GF-D8 (cell line): ENCODE data around the gene MRFAP1L1.

Experiments used
- DNase-seq: peaks from one replicate; lab custom pipeline; 2025; lab: John Stamatoyannopoulos, UW

MRFAP1L1 gene

GRCh38 chr4:6716018-6716911, 6.6 kb upstream of the MRFAP1L1 start, which contains the start of gene BLOC1S4:
TSS of gene BLOC1S4 (plus strand) at chr4:6716174. CDS start at chr4:6716210, 36 bp downstream.
- peak; percentile 77 for DNase-seq

DNA sequence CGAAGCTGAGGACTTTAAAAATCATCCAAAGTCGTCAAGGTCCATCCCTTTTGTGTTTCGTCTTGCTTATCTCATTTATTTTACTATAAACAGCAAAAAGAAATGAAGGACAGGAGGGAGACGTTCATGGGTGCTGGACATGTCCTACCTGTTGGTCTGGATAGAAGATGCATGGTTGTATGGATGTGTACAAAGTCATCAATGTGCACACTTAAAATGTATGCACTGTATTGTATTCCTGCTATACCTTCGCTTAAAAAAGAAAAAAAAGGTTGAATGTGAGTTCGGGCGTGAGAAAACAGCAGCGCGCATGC, 6.0 kb upstream of the MRFAP1L1 start:
- no peak for DNase-seq

GRCh38 chr4:6714954-6715353, 5.3 kb upstream of the MRFAP1L1 start:
- peak; percentile 39 for DNase-seq

GRCh38 chr4:6710996-6711395, 1.3 kb upstream of the MRFAP1L1 start:
- peak; percentile 15 for DNase-seq

- no peak for DNase-seq
Measured at GRCh38 chr4:6710282-6710681, 617 bp upstream of the MRFAP1L1 start.

GRCh38 chr4:6706173-6706572, 3.5 kb downstream of the MRFAP1L1 start:
- no peak for DNase-seq

DNA sequence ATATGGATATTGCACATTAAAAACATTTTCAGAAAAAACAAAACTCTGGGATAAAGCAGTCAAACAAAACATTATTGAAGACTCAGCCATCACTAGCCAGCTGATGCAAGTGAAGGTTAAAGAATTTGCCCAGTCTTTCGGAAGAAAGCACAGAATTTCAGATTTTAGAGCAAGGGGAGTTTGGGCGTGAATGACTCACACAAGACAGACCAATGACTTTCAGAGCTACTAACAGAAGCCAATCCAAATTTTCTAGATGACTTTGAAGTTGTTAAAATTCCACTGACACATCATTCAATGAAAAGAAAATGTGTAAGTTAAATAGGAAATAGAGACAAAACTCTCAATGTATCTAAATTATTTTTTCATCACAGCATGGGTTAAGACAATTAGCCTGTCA, 4.0 kb downstream of the MRFAP1L1 start:
- no peak for DNase-seq

DNA sequence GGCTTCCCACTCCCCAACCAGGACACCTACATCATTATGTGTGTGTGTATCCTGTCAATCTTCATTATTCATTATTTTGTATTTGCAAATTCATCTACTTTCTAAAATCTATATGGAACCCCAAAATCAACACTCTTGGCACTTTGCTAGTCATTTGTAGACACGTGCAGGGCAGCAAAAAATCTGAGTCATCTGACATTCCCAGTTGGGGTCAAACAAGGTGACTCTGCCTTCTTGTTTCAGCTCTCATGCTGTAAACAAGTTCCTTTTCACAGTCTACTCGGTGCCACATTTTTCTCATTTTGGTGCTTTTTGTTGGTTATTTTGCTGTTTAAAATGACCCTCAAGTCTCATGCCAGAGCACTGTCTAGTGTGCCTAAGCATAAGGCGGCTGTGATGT, 5.9 kb downstream of the MRFAP1L1 start:
- no peak for DNase-seq

GRCh38 chr4:6702761-6703160, 6.9 kb downstream of the MRFAP1L1 start:
- DNase-seq: no peak

GRCh38 chr4:6701371-6701770, 8.3 kb downstream of the MRFAP1L1 start:
- DNase-seq: no peak

DNA sequence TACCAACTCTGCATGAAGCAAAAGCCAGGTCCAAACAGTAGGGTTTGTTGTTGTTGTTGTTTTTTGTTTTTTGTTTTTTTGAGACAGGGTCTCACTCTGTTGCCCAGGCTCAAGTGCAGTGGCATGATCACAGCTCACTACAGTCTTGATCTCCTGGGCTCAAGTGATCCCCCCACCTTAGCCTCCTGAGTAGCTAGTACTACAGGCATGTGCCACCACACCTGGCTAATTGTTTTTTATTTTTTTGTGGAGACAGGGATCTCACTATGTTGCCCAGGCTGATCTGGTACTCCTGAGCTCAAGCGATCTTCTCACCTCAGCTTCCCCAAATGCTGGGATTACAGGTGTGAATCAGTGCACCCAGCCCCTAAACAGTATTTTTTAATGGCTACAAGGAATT, 9.8 kb downstream of the MRFAP1L1 start:
- DNase-seq: no peak

- no peak for DNase-seq
Measured at GRCh38 chr4:6699388-6699787, 10.3 kb downstream of the MRFAP1L1 start.

DNA sequence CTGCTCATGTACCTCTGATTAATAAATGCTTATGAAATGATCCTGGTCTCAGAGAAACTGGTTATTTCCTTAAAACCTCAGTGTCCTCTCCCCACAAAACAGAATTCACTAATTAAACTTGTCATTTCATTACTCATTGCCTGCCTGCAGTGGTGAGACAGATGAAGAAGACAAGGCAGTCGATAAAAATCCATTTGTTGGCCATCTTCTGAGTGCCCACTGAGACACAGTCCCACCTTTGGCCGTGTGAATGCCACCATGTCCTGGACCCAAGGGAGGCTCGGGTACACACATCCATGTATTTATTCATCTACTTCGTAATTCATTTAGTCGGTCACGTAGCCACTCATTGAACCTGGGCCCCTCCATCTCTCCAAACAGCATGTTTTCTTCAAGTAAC, 12.5 kb downstream of the MRFAP1L1 start:
- DNase-seq: no peak

DNA sequence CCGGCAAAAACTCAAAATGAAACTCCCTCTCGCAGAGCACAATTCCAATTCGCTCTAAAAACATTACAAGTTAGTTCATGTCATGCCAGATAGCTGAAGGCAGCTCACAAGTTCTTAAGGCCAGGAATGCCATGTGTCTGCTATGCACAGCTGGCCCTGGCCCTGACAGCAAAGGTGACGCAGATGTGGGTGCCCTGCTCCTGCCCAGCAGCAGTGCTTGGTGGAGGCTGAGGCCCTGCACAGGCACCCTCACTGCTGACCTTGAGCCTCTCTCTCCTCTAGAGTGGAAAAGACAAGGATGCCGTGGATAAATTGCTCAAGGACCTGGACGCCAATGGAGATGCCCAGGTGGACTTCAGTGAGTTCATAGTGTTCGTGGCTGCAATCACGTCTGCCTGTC, 13.1 kb downstream of the MRFAP1L1 start:
- peak; percentile 54 for DNase-seq

DNA sequence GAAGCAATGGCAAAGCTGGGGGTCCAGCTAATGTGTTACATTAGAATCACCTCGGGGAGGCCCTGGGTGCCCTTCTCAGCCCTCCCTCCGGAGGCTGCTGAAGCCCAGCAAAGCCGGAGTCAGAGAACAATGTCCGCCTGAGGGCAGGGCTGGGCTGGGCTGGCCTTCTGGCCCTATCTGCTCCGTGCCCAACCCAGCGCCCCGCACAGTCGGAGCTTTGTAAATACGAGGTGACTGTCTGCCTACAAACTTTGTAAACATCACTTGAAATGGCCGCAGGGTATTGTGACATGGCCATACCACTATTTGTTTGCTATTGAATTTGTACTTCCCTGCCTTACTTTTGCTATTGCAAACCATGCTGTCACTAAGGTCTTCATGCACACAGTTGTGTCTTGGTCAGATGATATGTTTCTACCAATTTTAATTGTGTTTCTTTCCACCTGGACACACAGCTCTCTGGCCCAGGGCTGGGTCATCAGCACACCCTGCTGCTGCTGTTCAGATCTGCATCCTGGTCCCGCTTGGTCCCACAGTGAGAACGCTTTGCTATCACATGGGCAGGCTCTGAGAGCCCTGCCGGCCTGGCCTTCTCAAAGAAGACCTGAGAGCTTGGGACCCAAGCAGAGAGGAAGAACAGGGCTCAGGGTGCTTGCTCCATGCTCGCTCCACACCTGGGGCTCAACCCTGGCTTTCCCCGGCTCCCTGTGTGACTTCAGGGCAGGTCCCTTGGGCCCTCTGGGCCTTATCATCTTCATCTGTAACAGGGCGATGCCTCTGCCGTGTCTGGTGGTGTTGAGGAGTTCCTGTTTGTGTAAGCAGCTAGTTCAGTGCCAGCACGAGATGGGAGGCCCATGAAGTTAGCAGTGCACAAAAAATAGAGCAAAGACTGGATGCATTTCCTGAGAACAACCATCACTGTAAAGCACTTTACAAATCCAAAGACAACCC, 13.7 kb downstream of the MRFAP1L1 start:
- peak; percentile 84 for DNase-seq

DNA sequence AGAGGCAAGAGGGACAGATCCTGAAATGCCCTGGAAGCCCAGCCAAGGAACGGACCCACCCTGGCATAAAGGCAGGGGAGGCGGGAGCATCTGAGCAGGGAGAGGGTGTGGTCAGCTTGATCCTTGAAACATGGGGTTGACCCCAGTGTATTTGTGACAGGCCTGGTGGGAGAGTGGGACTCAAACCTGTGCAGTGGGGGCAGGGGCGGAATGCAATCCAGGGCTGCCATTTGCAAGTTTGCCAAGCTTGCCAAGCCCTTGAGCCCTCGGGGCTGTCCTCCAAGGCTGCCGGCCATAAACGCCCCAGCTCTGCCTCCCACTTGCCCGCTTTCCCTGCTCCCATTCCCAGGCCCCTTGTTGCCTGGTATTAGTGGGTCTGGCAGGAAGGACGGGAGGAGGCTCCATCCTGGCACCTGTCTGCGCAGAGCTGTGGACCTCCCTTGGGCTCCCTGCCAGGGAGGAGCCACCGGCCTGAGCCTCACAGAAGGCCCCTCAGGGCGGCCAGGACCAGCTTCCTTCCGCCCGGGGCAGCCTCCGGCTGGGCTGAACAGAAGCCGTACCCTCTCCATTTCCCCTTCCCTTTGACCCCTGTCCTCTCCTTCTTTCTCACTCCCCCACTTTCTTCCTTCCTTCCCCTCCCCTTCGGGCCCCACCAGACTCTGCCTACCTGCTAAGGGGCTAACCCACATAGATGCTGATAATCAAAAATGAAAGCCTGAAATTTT, 15.3 kb downstream of the MRFAP1L1 start:
- peak; percentile 43 for DNase-seq

GRCh38 chr4:6693231-6694176, 16.2 kb downstream of the MRFAP1L1 start, which contains the start of gene S100P:
TSS of gene S100P (plus strand) at chr4:6693878. CDS start at chr4:6693933, 55 bp downstream.
- DNase-seq: peak; percentile 80

GRCh38 chr4:6692806-6693205, 16.9 kb downstream of the MRFAP1L1 start:
- peak; percentile 48 for DNase-seq

- DNase-seq: no peak
Measured at GRCh38 chr4:6692379-6692778, 17.3 kb downstream of the MRFAP1L1 start.

DNA sequence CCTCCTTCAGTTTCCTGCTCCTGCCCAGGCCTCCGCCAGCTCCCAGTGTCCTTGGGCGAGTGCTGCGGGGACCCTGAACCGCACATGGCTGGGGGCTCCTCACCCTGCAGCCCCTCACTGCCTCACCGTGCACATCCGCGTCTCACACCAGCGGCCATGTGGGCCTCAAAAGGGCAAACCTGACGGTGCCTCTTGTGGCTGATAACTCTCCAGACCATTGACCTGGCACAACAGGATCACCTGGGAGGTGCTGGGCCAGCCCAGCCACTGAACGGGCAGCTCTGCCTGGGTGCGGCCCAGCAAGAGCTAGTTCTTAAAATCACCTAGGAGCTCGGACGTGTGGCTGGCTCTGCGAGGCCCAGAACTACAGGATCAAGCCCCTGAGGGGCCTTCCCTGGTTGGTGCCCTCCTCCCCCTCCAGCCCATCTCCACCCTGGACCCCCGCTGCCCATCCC, 20.1 kb downstream of the MRFAP1L1 start:
- no peak for DNase-seq
